Measurements from ENCODE around the gene LRP1B. TPM values are rescaled to one million over a fixed set of nuclear protein-coding genes. Genes with fewer than 3 reads are reported as not detected.

The LRP1B gene
- total RNA-seq, 1 experiment from 2014 or later: 0.52 TPM

DNA sequence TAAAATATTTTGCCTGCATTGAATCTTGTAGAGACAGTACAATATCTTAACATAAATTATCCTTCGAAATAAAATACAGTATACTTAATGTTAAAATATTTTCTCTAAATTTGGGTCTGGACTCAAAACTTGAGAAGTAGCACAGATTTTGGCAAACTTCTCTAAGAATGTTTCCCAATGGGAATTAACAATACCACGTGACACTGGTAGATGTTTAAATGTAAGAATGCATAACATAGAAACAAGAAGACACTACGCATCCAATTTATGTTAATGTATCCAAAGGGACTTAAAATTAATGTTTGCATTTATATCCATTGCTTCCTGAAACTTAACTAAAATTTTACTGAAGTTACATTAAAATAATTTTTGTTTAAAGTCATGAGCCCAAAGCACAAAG lies 1460.9 kb downstream of the LRP1B start:
- TF ChIP-seq, protein P1, sequence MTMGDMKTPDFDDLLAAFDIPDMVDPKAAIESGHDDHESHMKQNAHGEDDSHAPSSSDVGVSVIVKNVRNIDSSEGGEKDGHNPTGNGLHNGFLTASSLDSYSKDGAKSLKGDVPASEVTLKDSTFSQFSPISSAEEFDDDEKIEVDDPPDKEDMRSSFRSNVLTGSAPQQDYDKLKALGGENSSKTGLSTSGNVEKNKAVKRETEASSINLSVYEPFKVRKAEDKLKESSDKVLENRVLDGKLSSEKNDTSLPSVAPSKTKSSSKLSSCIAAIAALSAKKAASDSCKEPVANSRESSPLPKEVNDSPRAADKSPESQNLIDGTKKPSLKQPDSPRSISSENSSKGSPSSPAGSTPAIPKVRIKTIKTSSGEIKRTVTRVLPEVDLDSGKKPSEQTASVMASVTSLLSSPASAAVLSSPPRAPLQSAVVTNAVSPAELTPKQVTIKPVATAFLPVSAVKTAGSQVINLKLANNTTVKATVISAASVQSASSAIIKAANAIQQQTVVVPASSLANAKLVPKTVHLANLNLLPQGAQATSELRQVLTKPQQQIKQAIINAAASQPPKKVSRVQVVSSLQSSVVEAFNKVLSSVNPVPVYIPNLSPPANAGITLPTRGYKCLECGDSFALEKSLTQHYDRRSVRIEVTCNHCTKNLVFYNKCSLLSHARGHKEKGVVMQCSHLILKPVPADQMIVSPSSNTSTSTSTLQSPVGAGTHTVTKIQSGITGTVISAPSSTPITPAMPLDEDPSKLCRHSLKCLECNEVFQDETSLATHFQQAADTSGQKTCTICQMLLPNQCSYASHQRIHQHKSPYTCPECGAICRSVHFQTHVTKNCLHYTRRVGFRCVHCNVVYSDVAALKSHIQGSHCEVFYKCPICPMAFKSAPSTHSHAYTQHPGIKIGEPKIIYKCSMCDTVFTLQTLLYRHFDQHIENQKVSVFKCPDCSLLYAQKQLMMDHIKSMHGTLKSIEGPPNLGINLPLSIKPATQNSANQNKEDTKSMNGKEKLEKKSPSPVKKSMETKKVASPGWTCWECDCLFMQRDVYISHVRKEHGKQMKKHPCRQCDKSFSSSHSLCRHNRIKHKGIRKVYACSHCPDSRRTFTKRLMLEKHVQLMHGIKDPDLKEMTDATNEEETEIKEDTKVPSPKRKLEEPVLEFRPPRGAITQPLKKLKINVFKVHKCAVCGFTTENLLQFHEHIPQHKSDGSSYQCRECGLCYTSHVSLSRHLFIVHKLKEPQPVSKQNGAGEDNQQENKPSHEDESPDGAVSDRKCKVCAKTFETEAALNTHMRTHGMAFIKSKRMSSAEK (CRISPR knock-in tag; IDR thresholded peaks at IDR 0.05; ENCODE audit: borderline replicate concordance): no peak
- TF ChIP-seq ZNF671 (CRISPR knock-in tag; IDR thresholded peaks at IDR 0.05): no peak
- no peak for TF ChIP-seq OVOL2 (CRISPR knock-in tag; IDR thresholded peaks at IDR 0.05; ENCODE audit: borderline replicate concordance)
- no peak for TF ChIP-seq TEAD4 (CRISPR knock-in tag; IDR thresholded peaks at IDR 0.05)
- TF ChIP-seq, protein P2, sequence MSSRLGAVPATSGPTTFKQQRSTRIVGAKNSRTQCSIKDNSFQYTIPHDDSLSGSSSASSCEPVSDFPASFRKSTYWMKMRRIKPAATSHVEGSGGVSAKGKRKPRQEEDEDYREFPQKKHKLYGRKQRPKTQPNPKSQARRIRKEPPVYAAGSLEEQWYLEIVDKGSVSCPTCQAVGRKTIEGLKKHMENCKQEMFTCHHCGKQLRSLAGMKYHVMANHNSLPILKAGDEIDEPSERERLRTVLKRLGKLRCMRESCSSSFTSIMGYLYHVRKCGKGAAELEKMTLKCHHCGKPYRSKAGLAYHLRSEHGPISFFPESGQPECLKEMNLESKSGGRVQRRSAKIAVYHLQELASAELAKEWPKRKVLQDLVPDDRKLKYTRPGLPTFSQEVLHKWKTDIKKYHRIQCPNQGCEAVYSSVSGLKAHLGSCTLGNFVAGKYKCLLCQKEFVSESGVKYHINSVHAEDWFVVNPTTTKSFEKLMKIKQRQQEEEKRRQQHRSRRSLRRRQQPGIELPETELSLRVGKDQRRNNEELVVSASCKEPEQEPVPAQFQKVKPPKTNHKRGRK (CRISPR knock-in tag; IDR thresholded peaks at IDR 0.05; ENCODE audit: borderline replicate concordance): no peak
- no peak for TF ChIP-seq CREB1 (CRISPR knock-in tag; IDR thresholded peaks at IDR 0.05)
- no peak for TF ChIP-seq ELF4 (CRISPR knock-in tag; IDR thresholded peaks at IDR 0.05; ENCODE audit: low read depth)
- TF ChIP-seq ZNF138 (CRISPR knock-in tag; conservative IDR thresholded peaks at IDR 0.05): no peak
- no peak for TF ChIP-seq HMGA2 (CRISPR knock-in tag; IDR thresholded peaks at IDR 0.05)
- TF ChIP-seq, protein P3, sequence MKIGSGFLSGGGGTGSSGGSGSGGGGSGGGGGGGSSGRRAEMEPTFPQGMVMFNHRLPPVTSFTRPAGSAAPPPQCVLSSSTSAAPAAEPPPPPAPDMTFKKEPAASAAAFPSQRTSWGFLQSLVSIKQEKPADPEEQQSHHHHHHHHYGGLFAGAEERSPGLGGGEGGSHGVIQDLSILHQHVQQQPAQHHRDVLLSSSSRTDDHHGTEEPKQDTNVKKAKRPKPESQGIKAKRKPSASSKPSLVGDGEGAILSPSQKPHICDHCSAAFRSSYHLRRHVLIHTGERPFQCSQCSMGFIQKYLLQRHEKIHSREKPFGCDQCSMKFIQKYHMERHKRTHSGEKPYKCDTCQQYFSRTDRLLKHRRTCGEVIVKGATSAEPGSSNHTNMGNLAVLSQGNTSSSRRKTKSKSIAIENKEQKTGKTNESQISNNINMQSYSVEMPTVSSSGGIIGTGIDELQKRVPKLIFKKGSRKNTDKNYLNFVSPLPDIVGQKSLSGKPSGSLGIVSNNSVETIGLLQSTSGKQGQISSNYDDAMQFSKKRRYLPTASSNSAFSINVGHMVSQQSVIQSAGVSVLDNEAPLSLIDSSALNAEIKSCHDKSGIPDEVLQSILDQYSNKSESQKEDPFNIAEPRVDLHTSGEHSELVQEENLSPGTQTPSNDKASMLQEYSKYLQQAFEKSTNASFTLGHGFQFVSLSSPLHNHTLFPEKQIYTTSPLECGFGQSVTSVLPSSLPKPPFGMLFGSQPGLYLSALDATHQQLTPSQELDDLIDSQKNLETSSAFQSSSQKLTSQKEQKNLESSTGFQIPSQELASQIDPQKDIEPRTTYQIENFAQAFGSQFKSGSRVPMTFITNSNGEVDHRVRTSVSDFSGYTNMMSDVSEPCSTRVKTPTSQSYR (CRISPR knock-in tag; IDR thresholded peaks at IDR 0.05): no peak
- TF ChIP-seq SMAD3 (CRISPR knock-in tag; IDR thresholded peaks at IDR 0.05; ENCODE audit: borderline replicate concordance): no peak
- no peak for TF ChIP-seq SOX15 (CRISPR knock-in tag; IDR thresholded peaks at IDR 0.05)
- TF ChIP-seq, protein P4, sequence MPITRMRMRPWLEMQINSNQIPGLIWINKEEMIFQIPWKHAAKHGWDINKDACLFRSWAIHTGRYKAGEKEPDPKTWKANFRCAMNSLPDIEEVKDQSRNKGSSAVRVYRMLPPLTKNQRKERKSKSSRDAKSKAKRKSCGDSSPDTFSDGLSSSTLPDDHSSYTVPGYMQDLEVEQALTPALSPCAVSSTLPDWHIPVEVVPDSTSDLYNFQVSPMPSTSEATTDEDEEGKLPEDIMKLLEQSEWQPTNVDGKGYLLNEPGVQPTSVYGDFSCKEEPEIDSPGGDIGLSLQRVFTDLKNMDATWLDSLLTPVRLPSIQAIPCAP (CRISPR knock-in tag; IDR thresholded peaks at IDR 0.05): no peak
- ChIA-PET CTCF (no interaction called here), POLR2A (no interaction called here)
- no peak for DNase-seq (ENCODE audit: low spot score)
- Mint-ChIP-seq H3K27me3 (ENCODE audit: low read depth) (no peaks in the 10 kb centered on the region), H3K4me1 (no peaks in the 10 kb centered on the region), H3K9me3 (no peaks in the 10 kb centered on the region), H3K4me3 (no peak overlapping the region), H3K36me3 (no peaks in the 10 kb centered on the region), H3K27ac (no peak overlapping the region)
- no peak for ATAC-seq

DNA sequence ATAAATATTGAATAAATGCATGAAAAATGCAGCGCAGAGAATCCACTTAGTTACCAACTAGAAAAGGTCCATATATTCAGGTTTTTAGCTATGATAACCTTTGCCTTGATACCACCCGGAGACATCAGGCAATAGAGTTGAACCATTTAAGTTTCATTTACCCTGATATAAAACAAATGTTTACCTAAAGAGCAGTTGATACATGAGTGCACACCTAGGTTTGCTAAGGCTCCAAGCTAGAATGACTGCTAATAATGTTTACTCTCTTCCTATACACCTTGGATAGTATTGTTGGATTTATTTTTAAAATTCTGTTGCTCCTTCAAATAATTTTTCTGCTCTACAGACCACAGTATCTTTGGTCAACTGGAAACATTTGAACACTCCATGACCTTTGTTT lies 1463.6 kb downstream of the LRP1B start:
- no peaks in the 10 kb centered on the region for H3K9me3 Mint-ChIP-seq
- H3K4me1 Mint-ChIP-seq: no peaks in the 10 kb centered on the region
- no peak overlapping the region for H3K27ac Mint-ChIP-seq
- ATAC-seq (no peak), DNase-seq (ENCODE audit: low spot score) (no peak)
- ChIA-PET POLR2A (no interaction called here), CTCF (no interaction called here)
- H3K27me3 Mint-ChIP-seq (ENCODE audit: low read depth): no peaks in the 10 kb centered on the region
- H3K4me3 Mint-ChIP-seq: no peak overlapping the region
- H3K36me3 Mint-ChIP-seq: no peaks in the 10 kb centered on the region
- TF ChIP-seq, protein P5, sequence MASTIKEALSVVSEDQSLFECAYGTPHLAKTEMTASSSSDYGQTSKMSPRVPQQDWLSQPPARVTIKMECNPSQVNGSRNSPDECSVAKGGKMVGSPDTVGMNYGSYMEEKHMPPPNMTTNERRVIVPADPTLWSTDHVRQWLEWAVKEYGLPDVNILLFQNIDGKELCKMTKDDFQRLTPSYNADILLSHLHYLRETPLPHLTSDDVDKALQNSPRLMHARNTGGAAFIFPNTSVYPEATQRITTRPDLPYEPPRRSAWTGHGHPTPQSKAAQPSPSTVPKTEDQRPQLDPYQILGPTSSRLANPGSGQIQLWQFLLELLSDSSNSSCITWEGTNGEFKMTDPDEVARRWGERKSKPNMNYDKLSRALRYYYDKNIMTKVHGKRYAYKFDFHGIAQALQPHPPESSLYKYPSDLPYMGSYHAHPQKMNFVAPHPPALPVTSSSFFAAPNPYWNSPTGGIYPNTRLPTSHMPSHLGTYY (CRISPR knock-in tag; IDR thresholded peaks at IDR 0.05): no peak
- TF ChIP-seq, protein P6, sequence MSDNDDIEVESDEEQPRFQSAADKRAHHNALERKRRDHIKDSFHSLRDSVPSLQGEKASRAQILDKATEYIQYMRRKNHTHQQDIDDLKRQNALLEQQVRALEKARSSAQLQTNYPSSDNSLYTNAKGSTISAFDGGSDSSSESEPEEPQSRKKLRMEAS (CRISPR knock-in tag; IDR thresholded peaks at IDR 0.05): no peak
- TF ChIP-seq ZNF416 (CRISPR knock-in tag; IDR thresholded peaks at IDR 0.05) (no peak), OVOL2 (CRISPR knock-in tag; IDR thresholded peaks at IDR 0.05; ENCODE audit: borderline replicate concordance) (no peak), SMAD4 (CRISPR knock-in tag; IDR thresholded peaks at IDR 0.05) (no peak), ZBTB21 (CRISPR knock-in tag; IDR thresholded peaks at IDR 0.05; ENCODE audit: borderline replicate concordance) (no peak), ZNF396 (CRISPR knock-in tag; IDR thresholded peaks at IDR 0.05; ENCODE audit: borderline replicate concordance) (no peak)
- TF ChIP-seq, protein P7, sequence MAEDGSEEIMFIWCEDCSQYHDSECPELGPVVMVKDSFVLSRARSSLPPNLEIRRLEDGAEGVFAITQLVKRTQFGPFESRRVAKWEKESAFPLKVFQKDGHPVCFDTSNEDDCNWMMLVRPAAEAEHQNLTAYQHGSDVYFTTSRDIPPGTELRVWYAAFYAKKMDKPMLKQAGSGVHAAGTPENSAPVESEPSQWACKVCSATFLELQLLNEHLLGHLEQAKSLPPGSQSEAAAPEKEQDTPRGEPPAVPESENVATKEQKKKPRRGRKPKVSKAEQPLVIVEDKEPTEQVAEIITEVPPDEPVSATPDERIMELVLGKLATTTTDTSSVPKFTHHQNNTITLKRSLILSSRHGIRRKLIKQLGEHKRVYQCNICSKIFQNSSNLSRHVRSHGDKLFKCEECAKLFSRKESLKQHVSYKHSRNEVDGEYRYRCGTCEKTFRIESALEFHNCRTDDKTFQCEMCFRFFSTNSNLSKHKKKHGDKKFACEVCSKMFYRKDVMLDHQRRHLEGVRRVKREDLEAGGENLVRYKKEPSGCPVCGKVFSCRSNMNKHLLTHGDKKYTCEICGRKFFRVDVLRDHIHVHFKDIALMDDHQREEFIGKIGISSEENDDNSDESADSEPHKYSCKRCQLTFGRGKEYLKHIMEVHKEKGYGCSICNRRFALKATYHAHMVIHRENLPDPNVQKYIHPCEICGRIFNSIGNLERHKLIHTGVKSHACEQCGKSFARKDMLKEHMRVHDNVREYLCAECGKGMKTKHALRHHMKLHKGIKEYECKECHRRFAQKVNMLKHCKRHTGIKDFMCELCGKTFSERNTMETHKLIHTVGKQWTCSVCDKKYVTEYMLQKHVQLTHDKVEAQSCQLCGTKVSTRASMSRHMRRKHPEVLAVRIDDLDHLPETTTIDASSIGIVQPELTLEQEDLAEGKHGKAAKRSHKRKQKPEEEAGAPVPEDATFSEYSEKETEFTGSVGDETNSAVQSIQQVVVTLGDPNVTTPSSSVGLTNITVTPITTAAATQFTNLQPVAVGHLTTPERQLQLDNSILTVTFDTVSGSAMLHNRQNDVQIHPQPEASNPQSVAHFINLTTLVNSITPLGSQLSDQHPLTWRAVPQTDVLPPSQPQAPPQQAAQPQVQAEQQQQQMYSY (CRISPR knock-in tag; IDR thresholded peaks at IDR 0.05): no peak

Data from WTC11 (cell line).